HG03571 (cell line): ENCODE measurements around the gene ZNF569.
A peak's percentile ranks its signal among the peaks of the same experiment; 100 is the strongest.
"Not testable (repeated sequence)": the region's sequence is repeated elsewhere in the genome, so short reads cannot be mapped to it uniquely, and the experiment has no call there.

Source experiments
- ATAC-seq: cut with Tn5 transposase; IDR thresholded peaks from one replicate; pipeline ENCODE4 v1.9.1; 2021; ENCODE audit not compliant: unreplicated experiment

The ZNF569 gene

DNA sequence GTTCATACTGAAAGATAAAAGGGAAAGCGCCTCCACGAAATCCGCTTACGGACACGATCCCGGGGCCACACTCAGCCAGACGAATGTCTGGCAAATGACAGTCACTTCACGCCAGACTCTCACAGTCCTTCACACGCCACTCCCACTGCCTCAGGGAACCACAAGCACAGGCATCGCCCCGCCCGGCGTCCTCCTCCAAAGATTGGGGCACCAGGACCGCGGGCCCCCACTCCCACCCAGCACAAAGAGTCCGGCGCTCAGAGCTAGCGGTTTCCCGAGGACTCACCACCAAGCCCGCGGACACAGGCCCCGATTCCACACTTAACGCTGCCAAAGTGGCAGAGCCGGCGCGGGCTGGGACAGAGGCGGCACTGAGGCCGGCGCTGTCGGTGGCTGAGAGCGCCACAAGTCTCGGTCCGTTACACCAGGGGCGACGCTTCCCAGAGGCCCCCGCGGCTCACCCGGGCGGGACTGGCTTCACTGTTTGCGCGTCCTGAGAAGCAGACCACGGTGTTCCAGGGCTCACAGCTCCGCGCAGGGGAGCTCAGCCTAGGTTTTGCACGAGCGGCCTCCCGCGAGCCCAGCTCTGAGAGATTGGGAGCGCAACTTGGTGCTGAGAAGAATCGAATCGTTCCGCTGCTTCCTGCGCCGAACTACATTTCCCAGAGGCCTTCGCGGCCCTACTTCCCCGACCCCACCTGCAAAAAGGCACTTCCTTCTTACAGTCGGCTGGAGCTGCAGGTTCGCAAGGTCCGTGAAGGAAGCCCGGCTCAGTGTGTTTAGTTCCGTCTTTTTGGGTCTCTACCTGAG lies at the start of gene ZNF569:
Gene ZNF569, minus strand, starts transcription at position 647 of the 810 bp plus-strand sequence. CDS start 22,523 bp downstream, outside the sequence.
- peak; percentile 58 for ATAC-seq

DNA sequence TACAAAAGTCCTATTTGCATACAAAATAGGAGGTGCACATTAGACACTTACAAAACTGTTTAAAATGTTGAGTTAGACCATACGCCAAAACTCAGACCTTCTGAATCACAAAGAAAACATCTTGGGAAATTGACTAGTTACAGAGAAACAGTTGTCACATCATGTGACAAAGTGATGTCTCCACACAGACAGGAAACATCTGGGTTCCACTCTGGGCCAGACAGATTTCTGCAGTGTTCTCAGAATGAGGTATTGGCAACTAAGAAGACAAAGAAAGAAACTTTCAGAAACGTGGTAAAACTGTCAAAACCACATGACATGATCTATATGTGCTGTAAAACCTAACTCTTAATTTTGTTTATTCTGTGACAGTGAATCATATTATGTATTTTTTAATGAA lies 46.2 kb upstream of the ZNF569 start:
- no peak for ATAC-seq

DNA sequence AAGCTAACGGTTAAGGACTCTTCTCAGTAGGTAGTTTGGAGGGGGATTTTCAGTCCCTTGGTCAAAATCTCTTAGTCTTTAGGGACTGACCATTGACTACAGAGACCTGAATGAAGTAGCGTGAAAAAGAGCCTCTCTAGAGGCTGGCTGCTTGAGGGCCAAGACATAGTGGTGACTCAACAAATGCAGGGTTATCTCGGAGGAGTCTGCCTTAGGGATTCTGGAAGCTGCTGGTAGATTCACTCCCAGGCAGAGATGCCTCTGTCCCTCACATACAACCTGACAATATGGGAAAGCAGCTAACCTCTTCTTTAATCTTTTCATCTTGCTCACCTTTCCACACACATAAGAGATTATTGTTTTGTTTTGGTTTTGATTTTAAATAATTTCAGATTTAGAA lies 44.6 kb upstream of the ZNF569 start:
- no peak for ATAC-seq

DNA sequence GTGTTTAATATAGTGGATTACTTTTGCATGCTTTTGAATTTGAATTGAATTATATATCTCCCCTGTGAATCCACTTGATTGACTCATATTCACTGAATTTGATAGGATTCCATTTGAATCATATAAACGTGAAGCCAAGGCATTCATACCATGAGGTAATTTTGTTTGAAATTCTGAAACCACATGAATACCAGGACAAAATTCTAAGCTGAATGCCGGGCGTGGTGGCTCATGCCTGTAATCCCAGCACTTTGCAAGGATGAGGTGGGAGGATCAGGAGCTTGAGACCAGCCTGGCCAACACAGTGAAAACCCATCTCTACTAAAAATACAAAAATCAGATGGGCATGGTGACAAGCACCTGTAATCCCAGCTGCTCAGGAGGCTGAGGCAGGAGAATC lies 43.9 kb upstream of the ZNF569 start:
- ATAC-seq, result no peak

DNA sequence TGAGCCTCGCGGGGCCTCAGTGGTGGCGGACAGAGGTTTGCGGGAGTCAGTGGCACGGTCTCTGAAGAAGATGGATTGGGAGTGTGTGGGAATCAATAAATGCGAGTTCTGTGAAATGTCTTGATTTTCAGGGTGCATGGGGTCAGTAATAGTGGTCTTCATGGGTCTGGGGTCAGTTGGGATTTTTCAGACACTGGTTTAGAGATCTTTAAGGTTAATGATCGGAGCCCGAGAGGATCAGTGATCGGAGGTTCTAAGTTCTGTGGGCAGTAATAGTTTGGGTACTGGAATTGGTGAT lies 39.9 kb upstream of the ZNF569 start:
- no peak for ATAC-seq

DNA sequence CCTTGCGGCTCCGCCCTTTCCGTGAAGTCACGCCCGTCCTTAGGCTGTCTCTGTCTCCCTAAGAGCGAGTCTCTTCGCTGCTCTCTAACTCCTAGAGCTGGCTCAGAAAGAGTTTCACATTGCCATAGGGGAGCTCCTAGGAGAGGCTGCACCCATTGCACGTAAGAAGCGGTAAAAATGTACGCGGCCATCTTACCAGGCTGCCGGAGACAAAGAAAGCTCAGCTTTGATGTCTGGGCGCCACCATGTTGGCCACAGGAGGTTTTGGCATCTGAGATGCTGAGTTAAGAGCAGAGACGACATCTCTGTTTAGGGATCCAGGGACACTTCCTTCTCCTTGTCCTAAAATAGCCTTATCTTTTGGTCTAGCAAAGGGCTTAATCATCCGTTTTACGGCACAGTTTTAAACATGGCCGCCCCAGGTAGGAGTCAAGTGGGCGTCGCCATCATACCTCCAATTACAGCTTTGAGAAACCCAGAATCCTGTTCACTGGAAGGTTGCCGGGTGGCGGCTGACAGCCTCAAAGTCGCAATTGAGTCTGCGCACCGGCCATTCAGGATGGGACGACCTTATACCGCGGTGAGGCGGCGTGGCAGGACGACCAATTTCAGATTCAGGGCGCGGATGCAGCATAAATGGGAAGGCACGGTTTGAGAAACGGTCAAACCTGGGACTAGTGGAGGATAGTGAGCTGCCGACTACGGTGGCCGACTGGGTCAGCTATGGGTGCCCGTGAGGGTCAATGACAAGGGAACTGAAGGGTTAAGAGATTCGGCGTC lies 39.3 kb upstream of the ZNF569 start, which contains the start of gene ZNF793:
Gene ZNF793, plus strand, starts transcription at position 553 of the 780 bp plus-strand sequence. CDS start 16,501 bp downstream, outside the sequence.
- ATAC-seq, result no peak

DNA sequence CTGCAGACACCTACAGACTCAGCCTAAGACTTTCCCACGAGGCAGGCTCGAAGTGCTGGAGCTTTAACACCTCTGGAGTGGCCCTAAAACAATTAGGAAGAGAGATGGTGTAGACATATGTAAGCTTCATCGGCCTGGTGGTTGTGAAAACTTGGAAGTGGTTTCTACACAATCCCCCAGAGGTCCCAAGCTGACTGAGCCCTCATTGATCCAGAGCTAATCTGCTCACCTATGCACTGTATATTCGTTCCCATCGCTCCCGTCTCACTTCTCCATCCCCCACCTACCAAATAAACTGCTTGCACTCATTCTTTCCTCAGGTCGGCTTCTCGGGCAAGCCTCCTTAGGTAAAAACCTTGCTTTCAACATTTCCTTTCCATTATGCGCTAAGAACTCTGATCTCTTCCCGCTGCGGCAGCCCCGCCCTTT lies 38.7 kb upstream of the ZNF569 start:
- ATAC-seq, result no peak

DNA sequence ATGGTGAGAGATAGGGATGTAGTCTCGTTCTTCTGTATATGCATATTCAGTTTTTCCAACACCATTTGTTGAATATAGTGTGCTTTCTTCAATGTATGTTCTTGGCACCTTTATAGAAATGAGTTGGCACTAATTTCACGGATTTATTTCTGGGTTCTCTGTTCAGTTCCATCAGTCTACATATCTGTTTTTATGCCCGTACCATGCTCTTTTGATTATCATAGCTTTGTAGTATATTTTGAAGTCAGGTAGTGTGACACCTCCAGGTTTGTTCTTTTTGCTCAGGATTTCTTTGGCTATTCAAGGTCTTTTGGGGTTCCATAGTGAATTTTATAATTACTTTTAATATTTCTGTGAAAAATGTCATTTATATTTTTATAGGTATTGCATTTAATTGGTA lies 25.0 kb upstream of the ZNF569 start:
- ATAC-seq, result no peak

DNA sequence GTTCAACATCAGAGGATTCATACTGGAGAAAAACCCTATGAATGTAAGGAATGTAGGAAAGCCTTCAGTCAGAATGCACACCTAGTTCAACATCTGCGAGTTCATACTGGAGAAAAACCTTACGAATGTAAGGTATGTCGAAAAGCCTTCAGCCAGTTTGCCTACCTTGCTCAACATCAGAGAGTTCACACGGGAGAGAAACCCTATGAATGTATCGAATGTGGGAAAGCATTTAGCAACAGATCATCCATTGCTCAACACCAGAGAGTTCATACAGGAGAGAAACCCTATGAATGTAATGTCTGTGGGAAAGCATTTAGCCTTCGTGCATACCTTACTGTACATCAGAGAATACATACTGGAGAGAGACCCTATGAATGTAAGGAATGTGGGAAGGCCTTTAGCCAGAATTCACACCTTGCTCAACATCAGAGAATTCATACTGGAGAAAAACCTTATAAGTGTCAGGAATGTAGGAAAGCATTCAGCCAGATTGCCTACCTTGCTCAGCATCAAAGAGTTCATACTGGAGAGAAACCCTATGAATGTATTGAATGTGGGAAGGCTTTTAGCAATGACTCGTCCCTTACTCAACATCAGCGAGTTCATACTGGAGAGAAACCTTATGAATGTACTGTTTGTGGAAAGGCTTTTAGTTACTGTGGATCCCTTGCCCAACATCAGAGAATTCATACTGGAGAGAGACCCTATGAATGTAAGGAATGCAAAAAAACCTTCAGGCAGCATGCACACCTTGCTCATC lies 17.3 kb upstream of the ZNF569 start:
- ATAC-seq, result no peak

DNA sequence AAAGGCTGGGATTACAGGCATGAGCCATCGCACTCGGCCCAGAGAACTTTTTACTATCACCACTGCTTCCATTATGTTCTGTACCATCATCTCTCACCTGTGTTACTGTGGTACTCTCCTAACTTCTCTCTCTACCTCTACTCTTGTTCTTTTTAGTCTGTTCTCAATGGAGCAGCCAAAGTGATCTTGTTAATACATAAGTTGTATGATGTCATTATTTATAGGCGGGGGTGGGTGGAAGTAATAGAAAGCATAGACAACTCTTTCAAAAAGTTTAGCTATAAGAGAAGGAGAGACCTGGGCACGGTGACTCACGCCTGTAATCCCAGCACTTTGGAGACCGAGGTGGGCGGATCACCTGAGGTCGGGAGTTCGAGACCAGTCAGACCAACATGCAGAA lies 4.9 kb upstream of the ZNF569 start:
- ATAC-seq, result no peak

DNA sequence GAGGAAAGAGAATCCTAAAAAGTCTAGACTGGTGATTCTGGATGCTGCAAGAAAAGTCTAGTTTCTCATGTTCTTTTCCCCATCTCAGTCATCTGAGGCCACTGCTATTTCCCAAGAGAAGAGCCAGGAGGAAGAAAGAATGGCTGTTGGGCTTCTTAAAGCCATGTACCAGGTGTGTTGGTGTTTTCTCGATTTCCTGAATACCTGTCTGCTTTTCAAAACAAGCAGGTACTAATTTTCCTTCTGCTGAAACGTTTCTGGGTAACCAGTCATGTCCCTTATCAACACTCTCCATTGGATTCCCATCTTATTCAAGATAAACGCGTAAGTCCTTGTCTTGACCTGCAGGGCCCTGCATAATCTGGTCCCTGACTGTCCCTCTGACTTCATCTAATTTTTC lies 3.0 kb upstream of the ZNF569 start:
- no peak for ATAC-seq

DNA sequence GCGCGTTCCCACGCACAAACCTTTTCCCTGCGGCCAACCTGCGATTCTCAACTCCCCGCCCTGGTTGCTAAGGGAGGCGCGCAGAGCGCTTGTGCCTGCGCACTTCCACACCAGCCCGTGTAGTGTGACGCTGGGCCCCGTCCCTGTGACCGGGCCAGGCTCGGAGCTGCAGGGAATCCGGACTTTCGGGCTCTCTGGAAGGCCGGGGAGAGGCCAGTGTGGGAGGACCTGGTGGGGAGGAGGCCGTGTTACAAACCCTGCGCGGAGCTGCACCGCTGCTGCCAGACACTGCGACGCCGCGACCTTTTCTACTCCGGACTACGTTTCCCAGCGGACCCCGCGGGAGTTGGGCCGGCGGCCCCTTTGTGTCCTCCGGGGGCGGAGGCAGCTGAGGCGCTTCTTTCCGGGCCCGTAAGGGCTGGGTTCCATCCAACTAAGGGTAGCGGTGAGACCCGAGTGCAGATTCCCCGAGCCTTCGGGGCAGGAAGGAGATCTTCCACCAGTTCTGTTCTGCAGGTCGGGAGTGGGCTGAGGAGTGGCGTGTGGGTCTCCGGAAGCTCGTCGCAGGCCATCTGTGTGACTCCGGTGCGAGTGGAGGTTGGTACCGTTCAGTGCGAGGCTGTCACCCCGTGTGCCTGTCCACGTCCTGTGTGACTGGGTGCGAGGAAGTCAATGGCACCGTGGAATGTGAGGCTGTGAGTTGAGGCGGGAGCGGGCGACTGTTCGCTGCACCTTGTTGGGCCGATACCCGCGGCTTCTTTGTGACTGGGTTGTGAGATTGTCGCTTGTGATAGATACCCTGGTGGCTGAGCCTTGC lies 1.9 kb upstream of the ZNF569 start, which contains the start of gene ZNF570:
Gene ZNF570, plus strand, starts transcription at position 396 of the 817 bp plus-strand sequence. CDS start 999 bp downstream, outside the sequence.
- ATAC-seq, result peak; percentile 48

DNA sequence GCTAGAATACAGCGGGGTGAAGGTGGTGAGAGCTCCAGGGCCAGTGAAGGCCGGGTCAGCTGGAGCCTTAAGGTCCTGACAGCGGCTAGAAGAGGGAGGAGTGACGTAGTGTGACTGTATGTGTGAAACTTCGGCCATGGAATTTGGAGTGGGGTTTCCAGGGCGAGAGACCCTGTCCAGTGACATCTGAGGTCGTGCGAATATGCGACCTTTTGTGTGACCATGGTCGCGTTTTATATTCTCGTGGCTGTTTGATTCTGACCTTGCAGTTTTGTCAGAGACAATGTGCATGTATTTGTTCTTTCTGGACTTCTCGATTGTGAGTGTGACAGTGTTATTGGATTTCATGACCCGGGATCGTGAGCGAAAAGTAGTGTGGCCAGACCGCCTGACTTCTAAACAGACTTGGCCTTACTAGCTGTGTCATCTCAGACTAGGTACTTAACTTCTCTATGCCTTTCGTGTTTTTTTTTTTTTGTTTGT lies 405 bp upstream of the ZNF569 start:
- no peak for ATAC-seq

DNA sequence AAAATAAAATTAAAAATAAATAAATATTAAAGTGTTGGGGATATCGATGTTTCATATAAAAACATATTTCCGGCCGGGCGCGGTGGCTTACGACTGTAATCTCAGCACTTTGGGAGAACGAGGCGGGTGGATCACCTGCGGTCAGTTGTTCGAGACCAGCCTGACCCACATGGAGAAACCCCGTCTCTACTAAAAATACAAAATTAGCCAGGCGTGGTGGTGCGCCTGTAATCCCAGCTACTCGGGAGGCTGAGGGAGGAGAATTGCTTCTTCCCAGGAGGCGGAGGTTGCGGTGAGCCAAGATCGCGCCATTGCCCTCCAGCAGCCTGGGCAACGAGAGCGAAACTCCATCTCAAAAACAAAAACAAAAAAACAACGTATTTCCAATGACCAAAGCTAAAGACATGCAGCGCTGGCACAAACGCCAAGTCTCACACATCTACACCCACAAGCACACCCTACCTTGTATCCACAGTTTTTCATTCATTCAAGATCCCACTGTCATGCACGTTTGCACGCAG lies 907 bp downstream of the ZNF569 start:
- no peak for ATAC-seq

DNA sequence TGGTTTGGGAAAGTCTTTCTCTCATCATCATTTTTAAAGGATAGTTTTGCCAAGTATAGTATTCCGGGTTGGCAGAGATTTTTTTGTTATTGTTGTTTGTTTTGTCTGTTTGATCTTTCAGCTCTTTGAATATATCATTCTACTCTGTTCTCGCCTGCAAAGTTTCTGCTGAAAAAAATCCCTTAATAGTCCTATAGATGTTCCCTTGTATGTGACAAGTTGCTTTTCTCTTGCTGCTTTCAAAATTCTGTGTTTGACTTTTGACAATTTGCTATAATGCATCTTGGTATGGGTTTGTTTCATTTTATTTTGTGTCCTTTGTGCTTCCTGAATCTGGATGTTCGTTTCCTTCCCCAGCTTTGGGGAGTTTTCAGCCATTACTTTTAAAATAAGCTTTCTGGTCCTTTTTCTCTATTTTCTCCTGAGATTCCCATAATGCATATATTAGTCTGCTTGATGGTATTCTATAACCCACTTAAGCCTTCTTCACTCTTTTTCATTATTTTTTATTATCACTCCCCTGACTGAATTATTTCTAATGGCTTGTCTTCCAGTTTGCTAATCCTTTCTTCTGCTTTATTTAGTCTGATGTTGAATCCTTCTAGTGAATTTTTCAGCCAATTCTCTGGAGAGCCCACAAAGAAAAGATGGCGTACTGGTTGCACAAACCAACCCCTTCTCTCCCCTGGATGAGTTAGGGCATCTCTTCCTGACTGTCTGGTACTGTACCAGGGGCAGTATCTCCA lies 14.6 kb downstream of the ZNF569 start:
- ATAC-seq, result no peak

DNA sequence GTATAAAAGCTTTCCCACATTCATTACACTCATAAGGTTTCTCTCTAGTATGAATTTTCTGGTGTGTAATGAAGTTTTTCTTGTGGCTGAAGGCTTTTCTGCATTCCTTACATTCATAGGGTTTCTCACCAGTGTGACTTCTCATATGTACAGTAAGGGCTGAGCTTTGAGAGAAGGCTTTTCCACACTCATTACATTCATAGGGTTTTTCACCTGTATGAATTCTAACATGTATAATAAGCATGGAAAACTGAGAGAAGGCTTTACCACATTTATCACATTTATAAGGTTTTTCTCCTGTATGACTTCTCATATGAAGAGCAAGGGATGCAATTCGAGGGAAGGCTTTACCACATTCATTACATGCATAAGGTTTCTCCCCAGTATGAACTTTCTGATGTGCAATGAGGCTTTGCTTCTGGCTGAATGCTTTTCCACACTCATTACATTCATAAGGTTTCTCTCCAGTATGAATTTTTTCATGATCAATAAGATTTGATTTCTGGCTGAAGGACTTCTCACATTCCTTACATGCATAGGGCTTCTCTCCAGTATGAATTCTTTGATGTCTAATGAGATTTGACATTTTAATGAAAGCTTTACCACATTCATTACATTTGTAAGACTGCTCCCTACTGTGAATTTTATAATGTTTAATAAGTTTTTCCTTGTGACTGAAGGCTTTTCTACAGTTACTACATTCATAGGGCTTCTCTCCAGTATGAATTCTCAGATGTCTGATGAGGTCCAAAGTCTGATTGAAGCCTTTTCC lies 53.7 kb downstream of the ZNF569 start:
- no peak for ATAC-seq

DNA sequence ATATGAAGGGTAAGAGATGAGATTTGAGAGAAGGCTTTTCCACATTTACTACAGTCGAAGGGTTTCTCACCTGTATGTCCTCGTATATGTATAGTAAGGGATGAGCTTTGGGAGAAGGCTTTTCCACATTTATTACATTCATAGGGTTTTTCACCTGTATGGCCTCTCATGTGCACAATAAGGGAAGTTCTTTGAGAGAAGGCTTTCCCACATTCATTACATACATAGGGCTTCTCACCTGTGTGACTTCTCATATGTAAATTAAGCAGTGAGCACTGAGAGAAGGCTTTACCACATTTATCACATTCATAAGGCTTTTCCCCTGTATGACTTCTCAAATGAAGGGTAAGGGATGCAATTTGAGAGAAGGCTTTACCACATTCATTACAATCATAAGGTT lies 54.5 kb downstream of the ZNF569 start:
- no peak for ATAC-seq

DNA sequence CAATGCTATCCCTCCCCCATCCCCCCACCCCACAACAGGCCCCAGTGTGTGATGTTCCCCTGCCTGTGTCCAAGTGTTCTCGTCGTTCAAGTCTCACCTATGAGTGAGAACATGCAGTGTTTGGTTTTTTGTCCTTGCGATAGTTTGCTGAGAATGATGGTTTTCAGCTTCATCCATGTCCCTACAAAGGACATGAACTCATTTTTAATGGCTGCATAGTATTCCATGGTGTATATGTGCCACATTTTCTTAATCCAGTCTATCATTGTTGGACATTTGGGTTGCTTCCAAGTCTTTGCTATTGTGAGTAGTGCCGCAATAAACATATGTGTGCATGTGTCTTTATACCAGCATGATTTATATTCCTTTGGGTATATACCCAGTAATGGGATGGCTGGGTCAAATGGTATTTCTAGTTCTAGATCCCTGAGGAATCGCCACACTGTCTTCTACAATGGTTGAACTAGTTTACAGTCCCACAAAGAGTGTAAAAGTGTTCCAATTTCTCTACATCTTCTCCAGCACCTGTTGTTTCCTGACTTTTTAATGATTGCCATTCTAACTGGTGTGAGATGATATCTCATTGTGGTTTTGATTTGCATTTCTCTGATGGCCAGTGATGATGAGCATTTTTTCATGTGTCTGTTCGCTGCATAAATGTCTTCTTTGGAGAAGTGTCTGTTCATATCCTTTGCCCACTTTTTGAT lies 61.0 kb downstream of the ZNF569 start:
- not testable (repeated sequence) for ATAC-seq
